Stimulated activated CD8-positive, alpha-beta memory T cell treated with anti-CD3 and anti-CD28 coated beads, Interleukin-15, amount 100 ng/mL, for 1 hour (primary cell): ENCODE data around the gene LRRC75A.
"Not testable (repeated sequence)": the region's sequence is repeated elsewhere in the genome, so short reads cannot be mapped to it uniquely, and the experiment has no call there.

ENCODE experiments used
- DNase-seq: peaks from one replicate; pipeline ENCODE4 v3.0.0-alpha.2; 2020; ENCODE audit warnings: low read depth

Gene LRRC75A

GRCh38 chr17:16398270-16399267 lies 93.4 kb downstream of the LRRC75A start:
- DNase-seq = no peak

- DNase-seq = not testable (repeated sequence)
These were observed 95.3 kb downstream of the LRRC75A start for GRCh38 chr17:16396693-16397092.

- DNase-seq = not testable (repeated sequence)
These were observed 96.1 kb downstream of the LRRC75A start for GRCh38 chr17:16395887-16396286.

GRCh38 chr17:16392491-16392890 lies 99.5 kb downstream of the LRRC75A start:
- not testable (repeated sequence) for DNase-seq
